Lung (tissue), 12 donors: ENCODE measurements around the gene TPI1. TPM values are rescaled to one million over a fixed set of nuclear protein-coding genes. Genes with fewer than 3 reads are reported as not detected.
"Not testable (repeated sequence)": the region's sequence is repeated elsewhere in the genome, so short reads cannot be mapped to it uniquely, and the experiment has no call there.

Source experiments
- ATAC-seq: fragments of 200-7000 bp; cut with Tn5 transposase; one replicate; pipeline ENCODE4 v1.9.1; 2020; ENCODE audit warnings: moderate number of reproducible peaks; ENCODE audit not compliant: insufficient read depth, low FRiP score
- DNase-seq, 3 donors: peaks; one replicate each; pipeline ENCODE4 v3.0.0-alpha.2; 2013 to 2017
- H3K27ac ChIP-seq, 2 donors: one replicate each; pipeline ENCODE4 v1.5.1; 2013; ENCODE audit warnings: mild to moderate bottlenecking in 2 of 2, moderate library complexity in 2 of 2, control low read depth in 1 of 2, inconsistent platforms in 1 of 2, low read depth in 1 of 2, low read length in 1 of 2
- H3K27me3 ChIP-seq, 3 donors: one replicate each; pipeline ENCODE4 v1.5.1; 2013; ENCODE audit warnings: low read length in 2 of 3; ENCODE audit not compliant: control insufficient read depth in 3 of 3, insufficient read depth in 3 of 3
- H3K36me3 ChIP-seq, 4 donors: one replicate each; pipeline ENCODE4 v1.5.1; 2013; ENCODE audit warnings: low read length in 4 of 4, mild to moderate bottlenecking in 1 of 4, moderate library complexity in 1 of 4; ENCODE audit not compliant: control insufficient read depth in 4 of 4, insufficient read depth in 4 of 4
- H3K4me1 ChIP-seq, 5 donors: one replicate each; pipeline ENCODE4 v1.5.1; 2013; ENCODE audit warnings: low read length in 5 of 5, mild to moderate bottlenecking in 2 of 5, moderate library complexity in 1 of 5; ENCODE audit not compliant: control insufficient read depth in 5 of 5, insufficient read depth in 5 of 5
- H3K4me3 ChIP-seq: one replicate; pipeline ENCODE4 v1.5.1; 2013; ENCODE audit warnings: mild to moderate bottlenecking, control low read depth, moderate library complexity
- H3K9ac ChIP-seq, 2 donors: one replicate each; pipeline ENCODE4 v1.5.1; 2013; ENCODE audit warnings: low read length in 2 of 2, control low read depth in 1 of 2; ENCODE audit not compliant: insufficient read depth in 1 of 2
- H3K9me3 ChIP-seq, 4 donors: one replicate each; pipeline ENCODE4 v1.5.1; 2013; ENCODE audit warnings: low read length in 3 of 4, mild to moderate bottlenecking in 1 of 4, moderate library complexity in 1 of 4; ENCODE audit not compliant: control insufficient read depth in 4 of 4, insufficient read depth in 3 of 4
- WGBS, 2 donors: extraction: QIAGEN DNeasy Blood & Tissue Kit; methylation state at CpG; one replicate each; pipeline ENCODE4 v1.1.7; 2013; 5-methylcytosine and 5-hydroxymethylcytosine counted together
- polyA plus RNA-seq, 2 donors: library from polyadenylated mRNA; stranded (reverse); fragments of 200-250 nt; gene quantifications; one replicate each; pipeline ENCODE4 v1.2.1, GENCODE V29; 2013
- total RNA-seq, 2 donors: library from RNA; depleted of rRNA in 1 of 2; stranded (reverse); fragments of >200 nt in 1 of 2; gene quantifications; one replicate each; pipeline ENCODE4 v1.2.1, GENCODE V29; 2014 to 2021
- TF ChIP-seq, protein P1 (sequence below): IDR thresholded peaks from 2 replicates; pipeline ENCODE4 v1.5.1; 2012; ENCODE audit warnings: mild to moderate bottlenecking; ENCODE audit errors: control extremely low read depth, extremely low read depth
- donor health status: control.
- donor health status: control.
- donor health status: Bipolar disorder and iron deficiency.
- donor health status: healthy.
- donor health status: DM: yes; HTN: yes; CAD: no.

TPI1 gene
- total and polyA plus RNA-seq, 4 donors: 256 to 1,097 (median 435) TPM

DNA sequence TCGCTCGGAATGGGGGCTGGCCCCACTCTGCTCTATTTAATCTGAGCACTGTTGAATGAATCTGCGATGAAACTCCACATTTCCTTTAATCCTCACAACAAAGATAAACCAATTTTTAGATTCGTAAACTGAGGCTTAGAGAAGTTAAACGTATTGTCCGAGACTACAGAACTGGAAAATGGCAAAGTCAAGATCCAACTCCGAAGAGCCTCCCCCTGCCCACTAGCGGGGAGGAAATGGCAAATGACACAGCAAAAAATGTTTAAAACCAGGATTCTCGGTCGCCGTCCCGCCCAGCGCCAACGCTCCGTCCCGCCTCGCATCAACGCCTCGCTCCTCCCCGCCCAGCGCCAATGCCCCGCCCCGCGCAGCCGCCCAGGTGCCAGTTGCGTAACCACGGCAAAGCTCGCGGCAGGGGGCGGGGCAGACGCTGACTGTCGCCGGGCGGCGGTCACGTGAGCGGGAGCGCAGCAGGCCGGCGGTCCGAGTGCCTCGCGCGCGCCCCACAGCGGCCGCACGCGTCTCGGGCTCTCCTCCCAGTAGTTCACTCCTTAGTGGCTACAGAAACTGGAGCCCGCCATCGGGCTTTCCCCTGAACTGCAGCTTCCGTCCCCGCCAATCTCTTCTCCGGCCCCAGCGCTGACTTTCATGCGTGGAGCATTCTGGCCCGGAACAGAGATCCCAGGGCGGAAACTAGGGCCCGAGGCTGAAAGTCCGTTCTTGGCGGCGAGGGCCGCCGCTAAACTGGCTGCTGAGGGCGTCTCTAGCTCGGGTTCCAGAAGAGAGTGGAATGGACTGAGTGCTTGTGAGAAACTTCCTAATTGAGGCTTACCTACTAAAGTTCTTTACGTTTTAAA is 23.7 kb downstream of the TPI1 start:
- H3K9me3 ChIP-seq: no peaks in the 10 kb centered on the region
- WGBS, 2 donors: 2% methylated on average over 68 of the region's 68 CpGs
- peak; percentile 96 for ATAC-seq

DNA sequence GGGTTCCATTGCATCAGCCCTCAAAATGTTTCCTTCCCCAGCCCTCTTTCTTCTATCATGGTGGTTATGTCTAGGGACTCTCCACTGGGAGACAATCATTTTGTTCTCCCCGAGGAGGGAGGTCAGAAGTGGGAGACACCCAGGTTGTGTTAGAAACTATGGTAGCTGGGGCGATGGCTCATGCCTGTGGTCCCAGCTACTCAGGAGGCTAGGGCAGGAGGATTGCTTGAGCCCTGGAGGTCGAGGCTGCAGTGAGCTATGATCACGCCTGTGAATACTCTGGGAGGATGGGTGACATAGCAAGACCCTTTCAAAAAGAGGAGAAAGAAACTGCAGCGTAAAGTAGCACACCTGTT is 24.3 kb downstream of the TPI1 start:
- no peak for DNase-seq
- Histone ChIP-seq H3K27me3 (no peaks in the 10 kb centered on the region), H3K4me1 (peaks cover 0 to 11% (median 2%) of the 10 kb centered on the region in 5 donors), H3K4me3 (no peak overlapping the region), H3K9ac (peak overlapping the region; percentile 53 to 80), H3K36me3 (no peaks in the 10 kb centered on the region), H3K9me3 (no peaks in the 10 kb centered on the region), H3K27ac (peak overlapping the region; percentile 89 to 93)
- WGBS, 2 donors: 81 to 84% methylated on average over 5 of the region's 5 CpGs
- ATAC-seq: no peak
- TF ChIP-seq, protein P1, sequence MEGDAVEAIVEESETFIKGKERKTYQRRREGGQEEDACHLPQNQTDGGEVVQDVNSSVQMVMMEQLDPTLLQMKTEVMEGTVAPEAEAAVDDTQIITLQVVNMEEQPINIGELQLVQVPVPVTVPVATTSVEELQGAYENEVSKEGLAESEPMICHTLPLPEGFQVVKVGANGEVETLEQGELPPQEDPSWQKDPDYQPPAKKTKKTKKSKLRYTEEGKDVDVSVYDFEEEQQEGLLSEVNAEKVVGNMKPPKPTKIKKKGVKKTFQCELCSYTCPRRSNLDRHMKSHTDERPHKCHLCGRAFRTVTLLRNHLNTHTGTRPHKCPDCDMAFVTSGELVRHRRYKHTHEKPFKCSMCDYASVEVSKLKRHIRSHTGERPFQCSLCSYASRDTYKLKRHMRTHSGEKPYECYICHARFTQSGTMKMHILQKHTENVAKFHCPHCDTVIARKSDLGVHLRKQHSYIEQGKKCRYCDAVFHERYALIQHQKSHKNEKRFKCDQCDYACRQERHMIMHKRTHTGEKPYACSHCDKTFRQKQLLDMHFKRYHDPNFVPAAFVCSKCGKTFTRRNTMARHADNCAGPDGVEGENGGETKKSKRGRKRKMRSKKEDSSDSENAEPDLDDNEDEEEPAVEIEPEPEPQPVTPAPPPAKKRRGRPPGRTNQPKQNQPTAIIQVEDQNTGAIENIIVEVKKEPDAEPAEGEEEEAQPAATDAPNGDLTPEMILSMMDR: no peak

More for the DNA sequence above, 23.7 kb downstream of the TPI1 start:
- peak overlapping the region; percentile 53 for H3K4me3 ChIP-seq
- H3K27ac ChIP-seq: peak overlapping the region; percentile 89 to 93
- H3K36me3 ChIP-seq: no peaks in the 10 kb centered on the region
- H3K9ac ChIP-seq: peak overlapping the region; percentile 53 to 80
- TF ChIP-seq, protein P1: peak; percentile 81
- H3K4me1 ChIP-seq: peaks cover 0 to 11% (median 2%) of the 10 kb centered on the region in 5 donors
- no peaks in the 10 kb centered on the region for H3K27me3 ChIP-seq
- peak; percentile 98 to 99 (median 99) for DNase-seq

DNA sequence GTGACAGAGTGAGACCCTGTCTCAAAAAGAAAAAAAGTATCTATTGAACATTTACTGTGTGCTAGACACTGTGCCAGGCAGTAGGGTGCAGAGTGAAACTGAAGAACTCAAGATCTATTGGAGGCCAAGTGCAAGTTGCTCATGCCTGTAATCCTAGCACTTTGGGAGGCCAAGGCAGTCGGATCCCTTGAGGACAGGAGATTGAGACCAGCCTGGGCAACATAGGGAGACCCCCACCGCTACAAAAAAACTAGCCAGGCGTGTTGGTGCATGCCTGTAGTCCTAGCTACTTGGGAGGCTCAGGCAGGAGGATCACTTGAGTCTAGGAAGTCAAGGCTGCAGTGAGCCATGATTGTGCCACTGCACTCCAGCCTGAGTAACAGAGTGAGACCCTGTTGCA is 25.4 kb downstream of the TPI1 start:
- H3K9me3 ChIP-seq, ATAC-seq, H3K27ac ChIP-seq, H3K27me3 ChIP-seq, H3K9ac ChIP-seq, H3K4me3 ChIP-seq, H3K36me3 ChIP-seq, DNase-seq: not testable (repeated sequence)
- WGBS, 2 donors: 95 to 99% methylated on average over 3 of the region's 3 CpGs
- peaks cover 0 to 11% (median 2%) of the 10 kb centered on the region in 5 donors for H3K4me1 ChIP-seq

DNA sequence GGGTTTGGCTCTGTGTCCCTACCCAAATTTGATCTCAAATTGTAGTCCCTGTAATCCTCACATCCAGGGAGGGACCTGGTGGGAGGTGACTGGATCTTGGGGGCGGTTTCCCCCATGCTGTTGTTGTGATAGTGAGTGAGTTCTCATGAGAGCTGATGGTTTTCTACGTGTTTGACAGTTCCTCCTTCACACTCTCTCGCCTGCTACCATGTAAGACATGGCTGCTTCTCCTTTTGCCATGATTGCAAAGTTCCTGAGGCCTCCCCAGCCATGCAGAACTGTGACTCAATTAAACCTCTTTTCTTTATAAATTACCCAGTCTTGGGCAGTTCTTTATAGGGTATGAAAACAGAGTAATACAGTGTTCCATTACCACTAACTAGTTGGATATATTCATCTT is 27.0 kb downstream of the TPI1 start:
- Histone ChIP-seq H3K27ac (no peak overlapping the region), H3K4me1 (peaks cover 0 to 11% (median 2%) of the 10 kb centered on the region in 5 donors), H3K9ac (no peak overlapping the region), H3K4me3 (no peak overlapping the region), H3K27me3 (no peaks in the 10 kb centered on the region), H3K9me3 (no peaks in the 10 kb centered on the region), H3K36me3 (no peaks in the 10 kb centered on the region)
- TF ChIP-seq, protein P1: no peak
- ATAC-seq (no peak), DNase-seq (no peak)
- WGBS, 2 donors: 58 to 78% methylated on average over 3 of the region's 3 CpGs
